ENCODE results near the gene TMEM60. TPM values are rescaled to one million over a fixed set of nuclear protein-coding genes. Genes with fewer than 3 reads are reported as not detected.
"Not testable (repeated sequence)": the region's sequence is repeated elsewhere in the genome, so short reads cannot be mapped to it uniquely, and the experiment has no call there.

TMEM60 gene, protein sequence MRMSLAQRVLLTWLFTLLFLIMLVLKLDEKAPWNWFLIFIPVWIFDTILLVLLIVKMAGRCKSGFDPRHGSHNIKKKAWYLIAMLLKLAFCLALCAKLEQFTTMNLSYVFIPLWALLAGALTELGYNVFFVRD
- total RNA-seq (2014; rRNA removed; shearing (Covaris generic)), result 33.5 and 37.0 TPM in 2 replicates
- polyA plus RNA-seq (2014; cell fraction: nucleus; rRNA removed), result 17.7 and 27.7 TPM in 2 replicates

- peak; percentile 100 for DNase-seq (ENCODE audit: extremely low read depth, low read depth)
Observed at GRCh38 chr7:77798394-77799077, at the start of gene TMEM60, which contains the start of gene PHTF2. Gene TMEM60 (minus strand): TSS chr7:77798434. CDS start chr7:77794373, 4,061 bp downstream. Gene PHTF2 (plus strand): TSS chr7:77798773.

DNA sequence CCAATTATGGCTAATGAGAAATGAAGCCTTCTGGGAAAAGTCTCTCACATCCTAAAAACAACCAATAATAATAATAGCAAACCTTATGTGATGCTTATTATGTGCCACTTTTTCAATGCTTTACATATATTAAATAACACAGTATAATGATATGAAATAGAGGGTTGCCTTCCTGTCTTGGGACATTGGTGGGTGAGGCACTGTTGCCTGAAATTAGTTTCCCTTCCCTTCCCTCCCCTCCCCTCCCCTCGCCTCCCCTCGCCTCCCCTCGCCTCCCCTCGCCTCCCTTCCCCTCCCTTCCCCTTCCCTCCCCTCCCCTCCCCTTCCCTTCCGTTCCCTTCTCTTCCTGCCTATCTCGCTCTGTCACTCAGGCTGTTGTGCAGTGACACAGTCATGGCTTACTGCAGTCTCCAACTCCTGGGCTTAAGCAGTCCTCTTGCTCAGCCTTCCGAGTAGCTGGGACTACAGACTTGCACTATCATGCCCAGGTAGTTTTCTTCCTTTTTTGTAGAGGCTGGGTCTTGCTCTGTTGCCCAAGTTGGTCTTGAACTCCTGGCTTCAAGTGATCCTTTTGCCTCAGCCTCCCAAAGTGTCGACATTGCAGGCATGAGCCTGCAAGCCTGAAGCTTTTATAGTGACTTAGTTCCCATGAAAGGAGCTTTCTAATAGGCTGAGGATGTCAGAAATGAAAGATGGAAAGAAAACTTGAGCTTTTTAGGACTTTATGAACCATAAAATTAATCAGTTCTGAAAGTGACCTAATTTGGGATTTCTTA is 48.3 kb upstream of the TMEM60 start:
- DNase-seq (ENCODE audit: extremely low read depth, low read depth), result no peak

DNA sequence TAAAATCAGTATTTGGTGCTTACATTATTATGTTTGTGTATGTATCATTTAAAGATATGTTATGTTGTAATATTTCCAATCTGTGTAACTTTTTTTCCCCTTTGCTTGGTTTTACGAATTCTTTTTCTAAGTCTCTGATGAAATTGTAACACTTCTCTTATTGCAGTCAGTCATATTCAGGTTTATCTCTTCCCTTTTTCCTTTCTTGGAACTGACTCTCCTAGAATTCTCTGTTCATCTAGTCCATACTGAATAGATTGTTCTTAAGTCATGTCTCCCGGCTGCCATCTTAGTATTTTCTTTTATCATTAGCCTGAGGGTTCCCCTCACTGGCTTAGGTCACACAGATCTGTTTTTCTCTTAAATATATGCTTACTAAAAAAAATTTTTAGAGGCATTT is 45.0 kb upstream of the TMEM60 start:
- no peak for DNase-seq (ENCODE audit: extremely low read depth, low read depth)

DNA sequence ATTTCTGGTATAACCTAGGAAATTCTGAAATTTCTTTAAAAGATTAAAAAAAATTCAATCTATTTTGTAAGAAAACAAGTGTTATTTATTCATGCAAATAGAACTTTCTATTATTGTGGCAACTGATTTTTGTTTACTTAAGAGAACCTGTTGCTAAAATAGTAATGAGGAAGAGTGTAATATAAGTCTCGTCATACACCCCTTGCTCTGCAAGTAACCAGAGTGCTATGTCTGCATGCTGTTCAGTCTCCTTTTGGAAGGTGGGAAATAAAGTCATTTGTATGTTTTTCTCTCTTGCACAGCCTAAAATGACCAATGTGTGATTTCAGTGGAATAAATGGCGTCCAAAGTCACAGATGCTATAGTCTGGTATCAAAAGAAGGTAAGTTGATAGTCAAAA is 41.7 kb upstream of the TMEM60 start:
- no peak for DNase-seq (ENCODE audit: extremely low read depth, low read depth)

DNA sequence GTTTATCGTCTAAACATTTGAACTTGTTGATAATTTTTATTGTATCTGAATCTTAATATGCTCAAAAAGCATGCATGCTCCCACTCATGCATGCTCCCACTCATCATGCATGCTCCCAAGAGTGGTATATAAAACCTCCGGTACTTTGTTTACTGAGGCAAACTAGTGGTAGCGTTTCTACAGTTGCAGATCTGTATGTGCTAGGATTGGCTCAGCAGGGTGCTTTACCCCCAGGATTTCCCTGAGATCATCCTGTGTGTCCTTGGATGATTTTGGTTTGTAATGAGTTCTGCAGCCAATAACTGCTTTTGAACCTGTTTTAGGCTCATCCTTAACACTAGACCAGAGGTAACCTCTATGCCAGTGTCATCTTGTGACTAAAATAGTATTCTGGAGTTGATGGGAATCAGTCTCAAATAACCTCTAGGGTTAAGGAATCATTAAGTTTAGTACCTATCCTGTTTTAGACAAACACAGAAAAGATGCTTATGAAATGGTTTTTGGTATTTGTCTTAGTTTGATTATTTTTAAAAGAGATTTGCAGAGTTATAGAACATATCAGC is 40.8 kb upstream of the TMEM60 start:
- no peak for DNase-seq (ENCODE audit: extremely low read depth, low read depth)

DNA sequence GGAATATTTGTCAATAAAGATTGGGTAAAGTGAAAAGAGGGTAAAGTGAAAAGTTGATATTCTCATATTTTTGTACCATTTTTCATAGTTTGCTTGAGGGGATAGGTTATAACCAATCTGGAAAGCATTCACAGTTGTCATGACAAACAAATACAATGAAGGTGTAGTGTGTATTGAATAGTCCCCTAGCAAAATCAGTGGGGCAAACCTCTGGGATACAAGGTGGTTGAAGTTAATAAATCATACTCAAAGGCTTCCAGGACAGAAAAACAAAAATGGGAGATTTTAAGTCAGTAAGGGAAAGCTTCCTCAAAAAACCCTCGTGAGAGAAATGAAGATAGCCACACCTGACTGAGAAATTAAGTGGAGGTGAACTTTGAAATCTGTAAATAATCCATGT is 39.7 kb upstream of the TMEM60 start:
- DNase-seq (ENCODE audit: extremely low read depth, low read depth), result no peak

GRCh38 chr7:77837275-77837674 is 39.0 kb upstream of the TMEM60 start:
- no peak for DNase-seq (ENCODE audit: extremely low read depth, low read depth)

GRCh38 chr7:77836425-77836824 is 38.2 kb upstream of the TMEM60 start:
- DNase-seq (ENCODE audit: extremely low read depth, low read depth), result not testable (repeated sequence)

DNA sequence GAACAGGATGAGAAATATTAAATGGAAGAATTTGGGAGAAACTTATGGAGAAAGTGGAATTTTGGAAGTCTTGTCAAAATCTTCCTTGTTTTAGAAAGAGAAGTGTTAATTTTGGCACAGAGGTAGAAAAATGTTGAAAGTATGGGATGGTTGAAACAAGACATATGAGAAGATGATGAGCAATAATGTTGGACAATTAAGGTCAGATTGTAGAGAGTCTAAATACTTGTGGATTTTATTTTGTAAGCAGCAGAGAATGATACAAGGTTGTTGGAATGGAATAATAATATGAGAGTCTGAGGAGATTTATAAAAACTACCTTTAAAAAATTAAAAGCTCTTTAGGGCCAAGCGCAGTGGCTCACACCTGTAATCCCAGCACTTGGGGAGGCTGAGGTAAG is 34.9 kb upstream of the TMEM60 start:
- no peak for DNase-seq (ENCODE audit: extremely low read depth, low read depth)

DNA sequence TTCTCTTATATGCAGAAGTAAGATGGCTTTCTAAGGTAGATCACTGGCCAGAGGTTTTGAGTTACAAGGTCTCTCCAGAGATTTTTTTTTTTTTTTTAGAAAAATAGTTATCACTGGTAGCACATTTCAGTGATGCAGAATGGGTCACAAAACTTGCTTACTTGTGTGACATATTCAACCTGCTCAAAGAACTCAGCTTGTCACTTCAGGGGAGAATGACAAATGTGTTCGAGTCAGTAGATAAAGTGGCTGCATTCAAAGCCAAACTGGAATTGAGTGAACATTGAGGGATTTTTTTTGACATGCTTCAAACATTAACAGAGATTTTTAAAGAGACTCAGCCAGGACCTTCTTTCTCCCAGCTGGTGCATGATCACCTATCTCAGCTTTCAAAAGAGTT is 33.7 kb upstream of the TMEM60 start:
- DNase-seq (ENCODE audit: extremely low read depth, low read depth), result no peak

GRCh38 chr7:77831481-77831880 is 33.2 kb upstream of the TMEM60 start:
- no peak for DNase-seq (ENCODE audit: extremely low read depth, low read depth)

DNA sequence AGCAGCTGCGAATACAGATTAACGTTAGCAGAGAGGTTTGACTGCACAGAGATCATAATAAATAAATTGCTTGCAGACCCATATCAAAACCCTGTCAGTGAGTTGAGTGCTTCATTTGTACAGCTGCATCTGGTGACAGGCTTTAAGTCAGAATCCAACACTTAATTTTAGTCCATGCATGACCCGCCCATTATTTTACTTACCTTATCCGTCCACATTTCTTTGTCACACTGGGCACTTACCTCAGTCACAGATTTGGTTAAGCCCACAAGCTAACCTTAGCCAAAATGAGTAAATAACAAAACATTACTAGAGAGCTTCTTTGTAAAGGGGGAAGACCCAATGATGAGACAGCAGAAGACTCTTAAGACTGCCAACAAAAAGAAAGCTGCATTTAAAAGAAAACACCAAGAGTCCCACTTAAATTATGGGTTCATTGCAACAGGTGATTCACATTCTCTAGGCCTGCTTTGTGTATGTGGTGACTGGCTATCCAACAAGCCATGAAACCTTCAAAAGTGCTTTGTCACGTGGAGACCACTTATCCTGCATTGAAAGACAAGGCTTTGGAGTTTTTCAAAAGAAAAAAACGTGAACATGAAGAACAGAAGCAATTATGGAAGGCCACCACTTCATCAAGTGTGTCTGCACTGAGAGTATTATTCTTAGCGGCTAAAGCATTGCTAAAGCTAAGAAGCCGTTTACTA is 32.6 kb upstream of the TMEM60 start:
- no peak for DNase-seq (ENCODE audit: extremely low read depth, low read depth)

- no peak for DNase-seq (ENCODE audit: extremely low read depth, low read depth)
Observed at GRCh38 chr7:77827999-77828398, 29.8 kb upstream of the TMEM60 start.

- DNase-seq (ENCODE audit: extremely low read depth, low read depth), result no peak
Observed at GRCh38 chr7:77826300-77826699, 28.1 kb upstream of the TMEM60 start.

DNA sequence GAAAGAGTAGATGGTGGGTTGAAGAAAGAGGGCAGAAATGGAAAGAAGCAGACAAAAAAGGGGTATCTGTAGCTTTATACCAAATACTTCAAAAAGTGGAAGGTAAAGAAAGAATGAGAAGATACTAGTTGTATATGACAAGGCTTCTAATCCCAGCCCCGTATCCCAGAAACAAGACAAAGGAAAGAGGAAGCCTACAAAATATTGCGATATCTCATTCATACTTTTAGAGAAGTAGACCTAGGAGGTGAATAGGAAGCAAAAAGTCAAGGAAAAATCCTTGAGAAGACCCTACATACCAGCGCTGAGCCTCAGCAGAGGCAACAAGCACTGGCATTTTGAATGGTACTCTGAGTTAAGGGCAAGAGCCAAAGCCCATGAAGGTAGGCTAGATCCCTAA is 26.9 kb upstream of the TMEM60 start:
- DNase-seq (ENCODE audit: extremely low read depth, low read depth), result no peak

DNA sequence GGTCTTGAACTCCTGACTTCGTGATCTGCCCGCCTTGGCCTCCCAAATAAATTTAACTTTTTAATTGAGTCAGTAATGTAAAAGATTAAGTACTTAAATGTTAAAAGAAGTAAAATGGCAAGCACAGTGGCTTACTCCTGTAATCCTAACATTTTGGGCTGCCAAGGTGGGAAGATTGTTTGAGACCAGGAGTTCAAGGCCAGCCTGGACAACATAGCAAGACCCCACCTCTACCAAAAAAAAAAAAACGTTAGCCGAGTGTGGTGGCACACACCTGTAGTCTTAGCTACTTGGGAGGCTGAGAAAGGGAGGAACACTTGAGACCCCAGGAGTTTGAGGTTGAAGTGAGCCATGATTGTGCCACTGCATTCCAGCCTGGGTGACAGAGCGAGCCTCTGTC is 26.4 kb upstream of the TMEM60 start:
- DNase-seq (ENCODE audit: extremely low read depth, low read depth), result no peak

- DNase-seq (ENCODE audit: extremely low read depth, low read depth), result no peak
Observed at GRCh38 chr7:77823787-77824186, 25.6 kb upstream of the TMEM60 start.

DNA sequence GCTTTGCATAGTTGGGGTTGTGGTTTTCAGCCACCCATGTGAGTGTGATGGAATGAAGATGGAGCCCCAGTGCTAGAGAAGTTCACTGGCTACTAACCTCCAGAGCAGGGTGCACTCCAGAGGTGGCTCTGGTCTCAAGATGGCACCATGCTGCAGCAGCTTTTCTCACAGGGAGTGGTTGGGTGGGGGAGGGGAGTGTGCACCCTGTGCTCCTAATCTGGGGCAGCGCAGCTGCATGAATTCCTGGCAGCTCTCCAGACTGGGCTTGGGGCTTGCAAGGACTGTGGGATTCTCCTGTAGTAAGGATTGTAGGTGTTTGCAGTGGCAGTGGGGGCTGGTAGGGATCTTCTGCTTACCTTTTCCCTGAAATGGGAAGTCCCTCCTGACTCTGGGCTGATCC is 24.0 kb upstream of the TMEM60 start:
- DNase-seq (ENCODE audit: extremely low read depth, low read depth), result no peak

- DNase-seq (ENCODE audit: extremely low read depth, low read depth), result no peak
Observed at GRCh38 chr7:77820967-77821366, 22.7 kb upstream of the TMEM60 start.

DNA sequence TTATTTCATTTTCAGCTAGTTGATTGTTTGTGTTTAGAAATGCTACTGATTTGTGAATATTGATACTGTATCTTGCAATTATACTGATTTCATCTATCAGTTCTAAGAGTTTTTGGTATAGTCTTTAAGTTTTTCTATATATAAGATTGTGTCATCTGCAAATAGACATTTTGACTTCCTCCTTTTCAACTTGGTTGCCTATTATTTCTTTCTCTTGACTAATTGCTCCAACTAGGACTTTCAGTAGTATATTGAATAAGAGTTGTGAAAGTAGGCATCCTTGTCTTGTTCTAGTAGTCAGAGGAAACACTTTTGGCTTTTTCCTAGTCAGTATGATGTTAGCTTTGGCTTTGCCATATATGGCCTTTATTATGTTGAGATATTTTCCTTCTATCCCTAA is 20.8 kb upstream of the TMEM60 start:
- no peak for DNase-seq (ENCODE audit: extremely low read depth, low read depth)

DNA sequence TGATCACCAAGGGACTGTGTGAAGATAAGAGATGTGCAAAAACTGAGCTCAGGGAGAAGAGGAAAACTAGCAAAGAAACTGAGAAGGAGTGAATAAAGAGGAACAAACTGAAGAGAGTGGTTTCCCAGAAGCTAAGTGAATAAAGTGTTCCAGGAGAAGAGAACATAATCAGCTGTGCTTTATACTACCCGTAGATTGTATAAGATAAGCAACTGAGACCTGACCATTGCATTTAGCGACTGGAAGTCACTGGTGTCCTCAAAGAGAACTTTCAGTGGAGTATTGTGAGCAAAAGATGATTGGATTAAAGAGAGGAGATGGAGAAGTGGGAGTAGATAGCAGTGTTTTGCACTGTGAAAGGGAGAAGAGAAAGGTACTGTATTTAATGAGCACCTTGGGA is 14.9 kb upstream of the TMEM60 start:
- no peak for DNase-seq (ENCODE audit: extremely low read depth, low read depth)

Measured in NCI-H460 (cell line).